ENCODE measurements around the gene DIP2C. TPM values are rescaled to one million over a fixed set of nuclear protein-coding genes. Genes with fewer than 3 reads are reported as not detected.

DIP2C gene
- total RNA-seq, 1 donor: 1.7 TPM

- no peak overlapping the region for H3K4me3 ChIP-seq (ENCODE audit: low read length)
- H3K4me1 ChIP-seq (ENCODE audit: insufficient read depth, low read length): no peaks in the 10 kb centered on the region
- no peaks in the 10 kb centered on the region for H3K9me3 ChIP-seq (ENCODE audit: low read depth, low read length)
- no peaks in the 10 kb centered on the region for H3K27me3 ChIP-seq (ENCODE audit: insufficient read depth, low read length)
These were observed 138.6 kb downstream of the DIP2C start for GRCh38 chr10:550665-551372.

- no peak overlapping the region for H3K4me3 ChIP-seq (ENCODE audit: low read length)
- H3K27me3 ChIP-seq (ENCODE audit: insufficient read depth, low read length): no peaks in the 10 kb centered on the region
- no peaks in the 10 kb centered on the region for H3K9me3 ChIP-seq (ENCODE audit: low read depth, low read length)
- H3K4me1 ChIP-seq (ENCODE audit: insufficient read depth, low read length): no peaks in the 10 kb centered on the region
These were observed 140.1 kb downstream of the DIP2C start for GRCh38 chr10:549391-549790.

GRCh38 chr10:548238-548901, 141.1 kb downstream of the DIP2C start:
- Histone ChIP-seq H3K9me3 (ENCODE audit: low read depth, low read length) (no peaks in the 10 kb centered on the region), H3K4me3 (ENCODE audit: low read length) (no peak overlapping the region), H3K27me3 (ENCODE audit: insufficient read depth, low read length) (no peaks in the 10 kb centered on the region), H3K4me1 (ENCODE audit: insufficient read depth, low read length) (no peaks in the 10 kb centered on the region)

DNA sequence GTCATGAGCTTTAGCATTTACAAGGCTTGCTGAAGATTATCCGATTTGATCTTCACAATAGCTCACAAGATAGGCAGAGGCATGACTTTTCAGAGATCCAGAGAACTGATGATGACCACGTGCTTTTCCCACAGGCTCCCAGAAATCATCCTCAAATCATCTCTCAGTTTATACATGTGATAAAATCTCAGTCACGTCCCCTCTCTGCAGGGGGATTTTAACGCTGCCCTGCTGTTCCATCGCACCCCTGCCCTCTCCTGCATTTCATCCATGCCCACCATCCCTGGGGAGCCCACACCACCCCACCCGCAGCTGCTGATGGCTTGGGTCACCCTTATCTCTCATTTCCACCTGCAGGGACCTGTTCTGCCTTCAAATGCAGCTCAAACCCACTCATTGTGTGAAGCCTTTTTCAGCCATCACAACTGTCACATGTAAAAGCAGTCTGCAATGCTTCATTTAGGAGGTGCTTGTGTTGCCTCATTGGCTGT, 141.8 kb downstream of the DIP2C start:
- Histone ChIP-seq H3K4me3 (ENCODE audit: low read length) (no peak overlapping the region), H3K4me1 (ENCODE audit: insufficient read depth, low read length) (no peaks in the 10 kb centered on the region), H3K9me3 (ENCODE audit: low read depth, low read length) (no peaks in the 10 kb centered on the region), H3K27me3 (ENCODE audit: insufficient read depth, low read length) (no peaks in the 10 kb centered on the region)

DNA sequence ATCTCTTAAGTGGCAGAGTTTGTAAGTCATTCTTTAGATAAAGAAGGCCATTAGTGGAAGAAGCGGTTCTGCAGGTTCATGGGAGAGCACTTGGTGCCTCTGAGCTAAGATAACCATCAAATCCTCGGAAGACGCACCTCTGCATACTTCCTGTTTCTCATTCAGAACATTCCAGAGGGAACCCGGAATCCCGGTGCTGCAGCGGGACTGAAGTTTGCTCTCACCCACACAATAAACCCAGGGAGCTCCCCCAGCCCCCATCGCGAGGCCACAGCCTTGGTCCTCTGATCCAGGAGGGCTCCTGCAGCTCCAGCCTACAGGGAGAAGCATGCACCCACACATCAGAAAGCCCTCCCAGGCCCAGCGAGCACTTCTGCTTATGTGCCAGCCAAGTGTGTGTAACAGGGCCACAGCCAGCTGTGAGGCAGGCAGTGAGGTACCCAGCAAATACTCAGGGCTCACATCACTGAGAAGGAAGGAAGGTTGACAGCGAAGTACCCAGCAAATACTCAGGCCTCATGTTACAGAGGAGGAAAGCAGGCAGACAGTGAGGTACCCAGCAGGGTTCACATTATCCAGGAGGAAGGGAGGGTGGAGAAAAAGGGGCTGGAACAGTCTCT, 142.4 kb downstream of the DIP2C start:
- no peaks in the 10 kb centered on the region for H3K27me3 ChIP-seq (ENCODE audit: insufficient read depth, low read length)
- no peaks in the 10 kb centered on the region for H3K4me1 ChIP-seq (ENCODE audit: insufficient read depth, low read length)
- no peak overlapping the region for H3K4me3 ChIP-seq (ENCODE audit: low read length)
- H3K9me3 ChIP-seq (ENCODE audit: low read depth, low read length): no peaks in the 10 kb centered on the region

DNA sequence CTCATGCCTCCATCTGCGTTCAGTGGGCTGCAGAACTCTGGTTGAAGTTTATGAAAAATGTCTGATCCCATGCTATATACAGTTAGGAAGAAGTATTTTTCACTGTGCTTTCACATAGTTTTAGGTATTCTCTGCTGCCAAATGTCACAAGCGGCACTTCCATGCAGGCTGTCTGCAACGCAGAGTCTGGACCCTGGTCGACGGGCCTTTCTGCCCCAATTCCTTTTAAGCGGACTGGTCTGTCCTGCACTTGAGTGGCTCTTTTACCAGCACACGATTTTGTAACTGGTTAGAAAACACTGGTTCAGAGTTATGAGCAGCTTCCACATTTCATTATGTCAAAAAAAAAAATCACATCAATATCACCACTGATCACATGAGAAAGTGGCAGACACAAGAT, 143.0 kb downstream of the DIP2C start:
- Histone ChIP-seq H3K4me3 (ENCODE audit: low read length) (no peak overlapping the region), H3K27me3 (ENCODE audit: insufficient read depth, low read length) (no peaks in the 10 kb centered on the region), H3K9me3 (ENCODE audit: low read depth, low read length) (no peaks in the 10 kb centered on the region), H3K4me1 (ENCODE audit: insufficient read depth, low read length) (no peaks in the 10 kb centered on the region)

- Histone ChIP-seq H3K4me1 (ENCODE audit: insufficient read depth, low read length) (no peaks in the 10 kb centered on the region), H3K4me3 (ENCODE audit: low read length) (no peak overlapping the region), H3K27me3 (ENCODE audit: insufficient read depth, low read length) (peaks cover 9% of the 10 kb centered on the region), H3K9me3 (ENCODE audit: low read depth, low read length) (no peaks in the 10 kb centered on the region)
These were observed 145.3 kb downstream of the DIP2C start for GRCh38 chr10:543862-544822.

DNA sequence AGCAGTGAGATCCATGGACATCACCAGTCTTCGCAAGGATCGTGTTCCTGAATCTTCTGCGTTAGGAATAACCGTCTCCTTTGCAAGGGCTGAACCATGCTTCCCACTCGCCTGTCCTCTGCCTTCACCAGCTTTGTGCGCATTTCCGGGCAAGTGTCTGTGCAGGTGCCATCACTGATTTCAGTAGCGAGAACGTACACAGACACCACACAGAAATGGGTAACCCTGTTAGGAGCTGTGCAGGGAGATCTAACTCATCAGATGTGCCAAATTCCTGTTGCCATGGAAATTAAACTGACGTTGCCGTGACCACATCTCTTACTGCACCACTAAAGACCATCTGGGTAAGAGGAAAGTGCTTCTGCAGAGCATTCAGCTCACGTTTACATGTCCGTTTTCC, 146.3 kb downstream of the DIP2C start:
- Histone ChIP-seq H3K9me3 (ENCODE audit: low read depth, low read length) (no peaks in the 10 kb centered on the region), H3K4me3 (ENCODE audit: low read length) (no peak overlapping the region), H3K4me1 (ENCODE audit: insufficient read depth, low read length) (no peaks in the 10 kb centered on the region), H3K27me3 (ENCODE audit: insufficient read depth, low read length) (peaks cover 14% of the 10 kb centered on the region)

DNA sequence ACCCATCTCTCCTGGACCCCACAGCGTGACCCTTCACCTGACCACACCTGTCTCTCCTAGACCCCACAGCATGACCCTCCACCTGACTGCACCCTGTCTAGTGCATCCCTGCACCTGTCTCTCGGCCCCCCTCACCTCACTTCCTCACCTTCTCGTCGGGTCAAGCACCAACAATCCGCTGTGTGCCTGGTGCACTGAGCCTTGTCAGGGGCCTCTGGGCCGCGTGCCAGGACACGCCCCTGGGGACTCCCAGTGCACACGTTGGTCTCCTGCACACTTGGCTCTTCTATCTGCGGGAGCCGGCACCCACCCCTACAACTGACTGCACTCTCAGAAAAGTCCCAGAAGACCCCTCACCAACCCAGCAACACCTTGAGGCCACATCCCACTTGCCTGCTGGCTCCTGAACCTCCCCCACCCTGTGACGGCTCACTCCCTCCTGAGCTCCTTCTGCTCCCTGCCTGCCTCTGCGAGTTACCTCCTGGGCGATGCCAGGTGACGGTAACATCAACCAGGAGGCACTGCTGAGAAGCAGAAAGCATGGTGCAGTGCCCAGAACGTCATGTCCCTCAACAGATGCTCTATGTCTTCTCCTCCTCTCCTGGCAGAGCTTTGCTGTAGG, 147.6 kb downstream of the DIP2C start:
- Histone ChIP-seq H3K4me1 (ENCODE audit: insufficient read depth, low read length) (no peaks in the 10 kb centered on the region), H3K4me3 (ENCODE audit: low read length) (no peak overlapping the region), H3K27me3 (ENCODE audit: insufficient read depth, low read length) (peaks cover 14% of the 10 kb centered on the region), H3K9me3 (ENCODE audit: low read depth, low read length) (no peaks in the 10 kb centered on the region)

DNA sequence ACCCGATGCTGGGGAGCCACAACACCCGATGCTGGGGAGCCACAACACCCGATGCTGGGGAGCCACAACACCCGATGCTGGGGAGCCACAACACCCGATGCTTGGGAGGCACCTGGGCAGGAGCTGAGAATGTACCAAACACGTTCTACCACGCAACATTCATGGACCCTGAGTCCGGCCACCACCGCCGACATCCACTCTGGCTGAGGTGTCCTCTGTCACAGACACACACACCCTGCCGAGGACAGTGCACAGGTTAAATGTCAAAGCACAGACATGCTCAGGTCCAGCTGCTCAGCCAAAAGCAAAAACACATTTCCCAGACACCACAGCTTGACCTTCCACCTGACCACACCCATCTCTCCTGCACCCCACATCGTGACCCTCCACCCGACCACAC, 148.4 kb downstream of the DIP2C start:
- Histone ChIP-seq H3K4me3 (ENCODE audit: low read length) (no peak overlapping the region), H3K27me3 (ENCODE audit: insufficient read depth, low read length) (peaks cover 14% of the 10 kb centered on the region), H3K4me1 (ENCODE audit: insufficient read depth, low read length) (no peaks in the 10 kb centered on the region), H3K9me3 (ENCODE audit: low read depth, low read length) (no peaks in the 10 kb centered on the region)

- Histone ChIP-seq H3K4me1 (ENCODE audit: insufficient read depth, low read length) (no peaks in the 10 kb centered on the region), H3K9me3 (ENCODE audit: low read depth, low read length) (no peaks in the 10 kb centered on the region), H3K4me3 (ENCODE audit: low read length) (no peak overlapping the region), H3K27me3 (ENCODE audit: insufficient read depth, low read length) (peaks cover 14% of the 10 kb centered on the region)
These were observed 150.6 kb downstream of the DIP2C start for GRCh38 chr10:538895-539294.

GRCh38 chr10:536935-537334, 152.5 kb downstream of the DIP2C start:
- H3K4me3 ChIP-seq (ENCODE audit: low read length): no peak overlapping the region
- peaks cover 14% of the 10 kb centered on the region for H3K27me3 ChIP-seq (ENCODE audit: insufficient read depth, low read length)
- H3K9me3 ChIP-seq (ENCODE audit: low read depth, low read length): no peaks in the 10 kb centered on the region
- no peaks in the 10 kb centered on the region for H3K4me1 ChIP-seq (ENCODE audit: insufficient read depth, low read length)

- Histone ChIP-seq H3K27me3 (ENCODE audit: insufficient read depth, low read length) (peaks cover 14% of the 10 kb centered on the region), H3K4me3 (ENCODE audit: low read length) (no peak overlapping the region), H3K9me3 (ENCODE audit: low read depth, low read length) (no peaks in the 10 kb centered on the region), H3K4me1 (ENCODE audit: insufficient read depth, low read length) (no peaks in the 10 kb centered on the region)
These were observed 153.0 kb downstream of the DIP2C start for GRCh38 chr10:536371-536925.

DNA sequence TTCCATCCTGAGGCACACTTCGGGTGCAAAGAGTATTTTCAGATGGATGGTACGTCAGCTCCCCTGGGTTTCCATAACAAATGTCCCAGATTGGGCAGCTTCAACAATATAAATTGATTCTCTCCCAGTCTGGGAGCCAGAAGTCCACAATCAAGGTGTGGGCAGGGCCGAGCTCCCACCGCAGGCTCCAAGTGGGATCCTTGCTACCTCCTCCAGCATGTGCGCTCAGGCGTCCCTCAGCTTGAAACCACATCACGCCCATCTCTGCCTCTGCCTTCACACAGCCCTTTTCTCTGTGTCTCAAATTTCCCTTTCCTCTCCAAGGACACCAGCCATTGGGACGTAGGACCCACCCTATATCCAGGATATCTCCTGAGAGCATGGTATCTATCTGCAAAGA, 153.5 kb downstream of the DIP2C start:
- Histone ChIP-seq H3K4me3 (ENCODE audit: low read length) (no peak overlapping the region), H3K4me1 (ENCODE audit: insufficient read depth, low read length) (no peaks in the 10 kb centered on the region), H3K9me3 (ENCODE audit: low read depth, low read length) (no peaks in the 10 kb centered on the region), H3K27me3 (ENCODE audit: insufficient read depth, low read length) (peaks cover 14% of the 10 kb centered on the region)
